Measurements from ENCODE around the gene EYA3.

DNA sequence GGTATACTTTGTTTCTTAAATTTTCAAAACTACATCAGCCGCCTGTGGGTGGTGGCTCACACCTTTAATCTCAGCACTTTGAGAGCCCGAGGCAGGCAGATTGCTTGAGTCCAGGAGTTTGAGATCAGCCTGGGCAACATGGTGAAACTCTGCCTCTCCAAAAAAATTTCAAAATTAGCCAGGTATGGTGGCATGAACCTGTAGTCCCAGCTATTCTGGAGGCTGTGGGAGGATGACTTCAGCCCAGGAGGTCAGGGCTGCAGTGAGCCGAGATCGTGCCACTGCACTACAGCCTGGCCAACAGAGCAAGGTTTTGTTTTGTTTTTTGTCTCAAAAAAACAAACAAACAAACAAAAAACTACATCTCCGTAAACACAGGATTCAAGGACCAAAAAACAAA, 3.3 kb downstream of the EYA3 start:
- TF ChIP-seq, protein P1, sequence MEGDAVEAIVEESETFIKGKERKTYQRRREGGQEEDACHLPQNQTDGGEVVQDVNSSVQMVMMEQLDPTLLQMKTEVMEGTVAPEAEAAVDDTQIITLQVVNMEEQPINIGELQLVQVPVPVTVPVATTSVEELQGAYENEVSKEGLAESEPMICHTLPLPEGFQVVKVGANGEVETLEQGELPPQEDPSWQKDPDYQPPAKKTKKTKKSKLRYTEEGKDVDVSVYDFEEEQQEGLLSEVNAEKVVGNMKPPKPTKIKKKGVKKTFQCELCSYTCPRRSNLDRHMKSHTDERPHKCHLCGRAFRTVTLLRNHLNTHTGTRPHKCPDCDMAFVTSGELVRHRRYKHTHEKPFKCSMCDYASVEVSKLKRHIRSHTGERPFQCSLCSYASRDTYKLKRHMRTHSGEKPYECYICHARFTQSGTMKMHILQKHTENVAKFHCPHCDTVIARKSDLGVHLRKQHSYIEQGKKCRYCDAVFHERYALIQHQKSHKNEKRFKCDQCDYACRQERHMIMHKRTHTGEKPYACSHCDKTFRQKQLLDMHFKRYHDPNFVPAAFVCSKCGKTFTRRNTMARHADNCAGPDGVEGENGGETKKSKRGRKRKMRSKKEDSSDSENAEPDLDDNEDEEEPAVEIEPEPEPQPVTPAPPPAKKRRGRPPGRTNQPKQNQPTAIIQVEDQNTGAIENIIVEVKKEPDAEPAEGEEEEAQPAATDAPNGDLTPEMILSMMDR (IDR thresholded peaks at IDR 0.05) = no peak
- no peak for TF ChIP-seq ZFX (IDR thresholded peaks at IDR 0.05; ENCODE audit: borderline replicate concordance)

All from 22Rv1 (cell line).